GM21723 (cell line): ENCODE data around the gene CEP83.

ENCODE experiments used
- ATAC-seq: cut with Tn5 transposase; IDR thresholded peaks from one replicate; pipeline ENCODE4 v1.9.1; 2021; ENCODE audit warnings: mild to moderate bottlenecking, moderate library complexity; ENCODE audit not compliant: unreplicated experiment

CEP83 gene

DNA sequence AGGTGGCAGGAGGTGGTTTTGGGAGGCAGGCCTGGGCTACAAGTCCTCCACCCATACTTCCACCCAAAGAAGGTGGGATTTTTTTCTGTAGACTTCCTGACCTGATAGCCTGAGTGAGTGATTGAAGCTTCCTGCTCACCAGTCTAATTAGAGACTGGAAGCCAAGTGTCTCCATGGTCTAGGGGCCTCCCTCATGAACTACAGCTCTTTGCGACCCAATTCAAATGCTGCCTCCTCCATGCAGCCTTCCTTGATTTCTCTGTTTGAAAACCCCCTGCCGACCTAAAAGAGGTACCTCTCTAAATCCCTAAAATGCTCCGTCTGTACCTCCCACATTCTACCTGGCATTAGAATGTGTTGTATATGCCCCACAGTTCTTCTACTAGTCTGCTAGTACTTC lies 186.4 kb downstream of the CEP83 start:
- no peak for ATAC-seq

GRCh38 chr12:94272280-94272679 lies 187.4 kb downstream of the CEP83 start:
- no peak for ATAC-seq

DNA sequence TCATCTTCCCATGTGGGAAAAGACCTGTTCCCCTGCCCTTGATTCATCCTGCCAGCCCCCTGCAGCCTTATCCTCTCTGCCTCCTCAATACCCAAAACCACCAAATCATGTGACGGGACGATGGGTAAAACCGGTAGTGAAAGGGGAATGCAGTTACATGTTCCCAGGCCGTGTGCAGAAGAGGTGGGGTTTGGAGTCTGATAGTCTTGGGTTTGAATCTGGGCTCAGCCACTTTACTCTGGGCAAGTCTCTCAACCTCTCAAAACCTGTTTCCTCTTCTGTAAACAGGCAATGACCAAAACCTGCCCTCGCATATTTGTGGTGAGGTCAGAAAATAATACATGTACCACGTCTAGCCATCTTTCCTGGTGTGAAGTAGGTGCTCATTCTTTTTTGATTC lies 188.3 kb downstream of the CEP83 start:
- no peak for ATAC-seq

GRCh38 chr12:94269316-94269999 lies 190.2 kb downstream of the CEP83 start:
- ATAC-seq, result peak; percentile 59

GRCh38 chr12:94267921-94268471 lies 191.7 kb downstream of the CEP83 start:
- ATAC-seq, result no peak

- ATAC-seq, result no peak
These were observed 192.2 kb downstream of the CEP83 start for GRCh38 chr12:94267537-94267872.

GRCh38 chr12:94266796-94267536 lies 192.7 kb downstream of the CEP83 start:
- no peak for ATAC-seq

DNA sequence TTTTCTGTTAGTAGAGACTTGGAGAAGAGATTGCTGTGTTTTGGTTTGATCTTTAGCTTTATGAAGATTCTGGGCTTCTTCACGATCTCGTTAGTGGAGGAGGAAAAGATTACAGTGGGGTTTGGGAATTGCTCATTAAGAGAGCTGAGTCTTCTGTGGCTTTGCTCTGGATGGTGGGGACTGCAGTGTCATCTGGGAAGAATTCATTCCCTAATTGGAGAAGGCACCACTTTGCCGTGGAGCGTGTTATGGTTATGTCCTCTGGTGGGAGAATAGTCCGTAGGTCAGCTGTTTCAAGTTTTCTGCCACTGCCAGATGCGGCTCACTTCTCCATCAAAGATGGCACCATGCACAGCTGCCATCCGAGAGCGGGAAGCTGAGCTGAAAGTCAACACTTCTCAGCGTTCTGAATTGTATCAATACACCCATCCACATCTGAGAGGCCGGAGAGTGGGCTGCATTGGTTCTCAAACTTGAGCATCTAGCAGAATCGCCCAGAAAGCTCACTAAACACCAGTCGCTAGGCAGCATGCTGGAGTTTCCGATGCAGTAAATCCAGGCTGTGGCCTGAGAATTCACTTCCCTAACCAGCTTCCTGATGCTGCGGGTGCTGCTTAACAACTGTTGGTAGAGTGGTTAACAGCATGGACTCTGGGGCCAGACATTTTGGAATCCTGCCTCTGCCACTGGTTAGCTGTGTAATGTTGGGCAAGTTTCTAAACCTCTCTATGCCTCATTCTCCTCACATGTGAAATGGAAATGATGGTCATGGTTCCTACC lies 193.5 kb downstream of the CEP83 start:
- no peak for ATAC-seq

DNA sequence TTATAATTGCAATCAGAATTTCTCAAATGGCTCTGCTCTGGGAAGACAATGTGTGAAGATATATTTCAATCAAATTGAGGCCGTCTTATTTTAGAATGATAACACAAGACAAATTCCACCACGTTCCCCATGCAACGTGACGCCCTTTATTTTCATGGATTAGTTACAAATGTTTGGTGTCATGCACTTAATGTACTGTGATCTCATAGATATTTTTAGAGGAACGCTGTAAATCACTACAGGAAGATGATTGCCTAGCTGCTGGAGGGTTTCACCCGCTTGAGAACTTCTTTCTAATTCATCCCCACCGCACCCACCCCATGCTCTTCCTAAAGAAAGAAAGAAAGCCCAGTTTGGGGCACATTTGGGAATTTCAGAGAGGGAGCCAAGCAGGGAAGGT lies 194.1 kb downstream of the CEP83 start:
- no peak for ATAC-seq

- no peak for ATAC-seq
These were observed 194.8 kb downstream of the CEP83 start for GRCh38 chr12:94264736-94265485.

GRCh38 chr12:94263905-94264561 lies 195.6 kb downstream of the CEP83 start:
- ATAC-seq, result no peak

- ATAC-seq, result peak; percentile 54
These were observed 196.5 kb downstream of the CEP83 start for GRCh38 chr12:94263011-94263811.

GRCh38 chr12:94262228-94263010 lies 197.2 kb downstream of the CEP83 start:
- peak; percentile 62 for ATAC-seq

DNA sequence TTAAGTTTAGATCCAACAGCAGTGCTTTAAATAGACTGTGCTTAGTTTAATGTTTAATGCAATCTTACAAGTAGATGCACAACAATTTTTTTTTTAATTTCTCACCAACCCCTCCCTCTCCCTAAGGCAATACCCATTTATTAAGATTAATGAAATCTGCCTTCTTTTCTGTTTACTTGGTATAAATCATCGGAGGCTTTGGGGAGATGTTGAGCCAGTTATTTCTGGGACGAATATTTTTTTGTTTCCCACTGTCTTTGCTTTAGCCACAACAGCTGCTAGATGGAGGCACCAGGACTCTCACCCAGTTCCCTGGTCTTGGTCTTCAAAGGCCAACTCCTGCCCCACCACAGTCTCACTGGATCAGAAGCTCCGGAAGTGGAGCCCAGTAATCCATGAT lies 197.9 kb downstream of the CEP83 start:
- no peak for ATAC-seq

DNA sequence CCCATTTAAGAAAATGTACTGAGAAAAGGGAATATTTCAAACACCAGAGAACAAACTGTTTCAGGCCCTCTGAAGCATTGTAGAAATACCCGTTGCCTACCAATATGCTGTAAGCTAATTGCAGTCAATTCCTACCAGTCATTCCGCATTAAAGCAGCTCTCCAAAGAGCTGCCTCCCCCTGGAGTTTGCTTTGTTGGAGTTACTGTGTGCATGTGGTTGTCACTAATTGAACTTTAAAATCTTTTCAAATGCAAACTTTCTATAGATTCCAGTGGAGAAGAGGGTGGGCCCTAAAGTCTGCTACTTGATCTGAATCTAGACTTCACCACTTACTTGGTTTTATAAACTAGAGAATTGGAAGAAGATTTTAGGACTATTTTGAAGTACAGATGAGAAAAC lies 198.5 kb downstream of the CEP83 start:
- no peak for ATAC-seq

DNA sequence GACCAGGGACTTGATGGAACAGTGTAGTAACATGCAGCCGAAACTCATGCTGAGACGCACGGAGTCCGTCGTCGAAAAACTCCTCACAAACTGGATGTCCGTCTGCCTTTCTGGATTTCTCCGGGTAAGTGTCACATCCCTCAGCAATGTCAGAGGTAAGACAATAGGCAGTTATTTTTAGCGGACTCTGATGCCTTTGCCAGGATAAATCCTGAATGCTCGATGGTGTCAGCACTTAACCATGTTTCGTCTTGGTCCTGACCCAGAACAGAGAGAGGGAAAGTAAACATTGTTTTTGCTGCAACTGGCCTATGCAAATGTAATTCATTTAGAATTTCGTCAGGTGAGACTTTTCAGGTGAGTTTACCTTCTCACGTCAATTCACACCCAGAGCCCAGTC lies 198.9 kb downstream of the CEP83 start:
- no peak for ATAC-seq

DNA sequence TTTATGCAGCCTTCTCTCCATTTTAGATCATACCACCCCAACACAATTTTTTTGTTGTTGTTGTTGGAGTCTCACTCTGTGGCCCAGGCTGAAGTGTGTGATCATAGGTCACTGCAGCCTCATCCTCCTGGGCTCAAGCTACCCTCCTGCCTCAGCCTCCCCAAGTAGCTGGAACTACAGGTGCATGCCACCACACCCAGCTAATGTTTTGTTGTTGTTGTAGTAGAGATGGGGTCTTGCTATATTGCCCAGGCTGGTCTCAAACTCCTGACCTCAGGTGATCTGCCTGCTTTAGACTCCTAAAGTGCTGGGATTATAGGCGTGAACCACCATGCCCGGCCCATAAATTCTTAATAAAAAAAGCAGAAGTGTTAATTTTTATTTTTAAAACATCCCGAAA lies 199.7 kb downstream of the CEP83 start:
- ATAC-seq, result no peak

- ATAC-seq, result no peak
These were observed 201.1 kb downstream of the CEP83 start for GRCh38 chr12:94258593-94258992.
